GM15510 (cell line): ENCODE measurements around the gene PAM.

Experiments
- POLR2A ChIP-seq: IDR thresholded peaks from 3 replicates; pipeline ENCODE4 v1.6.1; 2011; ENCODE audit warnings: borderline replicate concordance; ENCODE audit not compliant: insufficient read length; ENCODE audit errors: extremely low read depth

The PAM gene

DNA sequence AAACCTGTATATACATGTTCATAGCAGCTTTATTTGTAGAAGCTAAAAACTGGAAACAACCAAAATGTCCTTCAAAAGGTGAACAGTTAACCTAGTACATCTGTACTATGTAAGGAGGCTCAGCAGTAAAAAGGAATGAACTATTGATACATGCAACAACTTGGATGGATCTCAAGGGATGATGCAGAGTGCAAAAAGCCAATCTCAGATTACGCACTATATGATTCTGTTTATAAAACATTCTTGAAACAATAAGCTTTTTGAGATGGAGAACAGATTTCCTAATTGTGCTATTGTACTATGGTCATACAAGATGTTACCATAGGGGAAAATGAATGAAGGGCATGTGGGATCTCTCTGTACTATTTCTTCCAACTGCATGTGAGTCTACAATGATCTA lies 88.9 kb downstream of the PAM start:
- no peak for TF ChIP-seq POLR2A

DNA sequence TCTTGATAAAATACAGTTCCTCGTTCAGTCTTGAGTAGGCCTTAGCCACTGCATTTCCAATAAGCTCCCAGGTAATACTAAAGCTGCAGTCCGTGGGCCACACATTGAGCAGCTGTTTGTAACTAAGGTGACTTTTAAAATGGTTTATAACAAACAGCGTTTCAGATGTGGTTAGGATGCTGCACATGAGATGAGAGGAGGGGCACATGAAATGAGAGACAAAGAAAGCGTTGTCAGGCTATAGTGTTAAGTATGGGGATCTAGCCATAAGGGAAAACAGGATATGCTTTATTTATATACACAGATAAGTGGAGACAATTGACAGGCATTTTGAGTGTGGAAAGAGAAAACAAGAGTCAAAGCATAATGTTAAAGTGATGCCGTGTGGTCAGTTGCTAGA lies 89.9 kb downstream of the PAM start:
- no peak for TF ChIP-seq POLR2A

DNA sequence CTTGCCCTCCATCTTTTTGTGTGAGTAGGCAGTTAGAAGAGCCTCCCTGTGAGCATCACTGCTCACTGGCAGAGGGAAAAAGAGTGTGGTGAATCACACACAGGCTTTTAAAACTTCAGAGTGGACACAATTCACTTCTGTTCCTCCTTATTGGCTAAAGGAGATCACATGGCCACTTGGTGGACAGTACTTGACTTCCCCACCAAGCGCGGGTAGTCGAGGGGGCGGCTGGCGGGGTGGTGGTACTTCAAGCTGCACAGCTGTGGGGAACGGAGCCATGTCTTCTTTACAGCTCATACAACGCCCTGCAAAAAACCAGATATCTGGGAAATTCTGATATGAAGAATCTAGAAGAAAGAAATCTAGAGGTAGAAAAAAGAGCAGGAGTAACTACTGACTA lies 95.4 kb downstream of the PAM start:
- TF ChIP-seq POLR2A = no peak

DNA sequence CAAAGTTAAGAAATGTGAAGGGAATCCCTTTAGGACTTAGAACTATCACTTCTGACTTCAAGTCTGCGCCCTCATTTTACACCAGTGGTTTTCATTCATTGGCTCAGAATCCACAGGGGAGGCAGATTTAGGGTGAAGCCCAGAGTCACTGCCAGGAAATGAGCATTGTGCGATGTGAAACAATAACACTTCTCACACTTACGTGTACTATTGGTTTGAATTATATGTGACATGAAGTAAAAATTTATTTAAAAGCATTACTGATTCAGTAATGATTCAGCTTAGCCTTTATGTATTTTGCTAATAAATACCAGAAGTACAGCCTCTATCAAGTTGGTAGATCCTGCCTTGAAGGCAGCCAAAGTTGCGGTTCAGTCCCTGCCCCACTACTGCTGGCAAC lies 98.6 kb downstream of the PAM start:
- TF ChIP-seq POLR2A = no peak

DNA sequence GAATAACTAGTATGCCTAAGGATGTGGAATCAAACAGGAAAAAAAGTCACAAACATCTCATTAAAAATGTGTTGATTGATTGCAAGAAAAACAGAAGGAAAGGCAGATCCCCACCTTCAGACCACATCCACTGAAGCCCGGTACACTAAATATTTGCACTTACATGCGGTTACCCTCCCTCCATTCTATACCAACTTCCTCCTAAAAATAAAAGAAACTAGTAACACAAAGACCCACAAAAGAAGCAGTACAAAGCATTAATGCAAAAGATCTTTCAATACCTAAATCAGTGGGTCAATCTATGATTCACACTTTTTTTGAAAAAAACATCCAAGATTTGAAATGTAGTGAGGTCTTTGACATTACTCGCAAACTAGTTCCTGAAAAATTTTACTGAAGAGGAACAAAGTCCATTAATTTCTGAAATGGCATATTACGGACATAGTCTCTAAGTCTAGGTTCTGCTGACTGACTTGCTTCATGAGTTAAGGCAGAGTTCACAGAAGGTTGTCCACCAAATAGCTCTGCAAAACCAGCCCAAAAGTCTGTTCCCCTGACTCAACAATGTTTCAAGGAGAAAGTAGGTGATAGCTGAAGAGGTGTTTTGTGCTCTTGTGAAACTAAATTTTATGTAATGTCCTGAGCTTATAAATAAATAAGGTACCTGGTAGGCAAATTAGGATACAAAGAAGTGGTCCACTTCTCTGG lies 100.7 kb downstream of the PAM start:
- no peak for TF ChIP-seq POLR2A

DNA sequence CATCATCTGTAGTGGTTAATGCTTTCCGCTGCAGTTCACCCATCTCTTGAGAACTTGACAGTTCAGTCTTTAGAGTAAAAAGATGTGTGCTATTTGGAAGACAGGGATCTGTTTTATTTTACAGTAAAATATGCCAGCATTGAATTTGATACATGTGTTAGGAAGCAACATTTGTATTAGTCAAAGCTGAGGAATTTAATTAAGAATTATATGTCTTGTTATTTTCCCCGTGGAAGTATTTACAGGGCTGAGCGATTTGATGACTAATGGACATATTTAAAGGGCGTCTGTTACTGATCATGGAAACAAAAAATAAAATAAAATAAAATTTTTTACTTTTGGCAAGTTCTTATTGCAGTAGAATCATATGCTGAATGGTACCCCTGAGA lies 101.3 kb downstream of the PAM start:
- no peak for TF ChIP-seq POLR2A

DNA sequence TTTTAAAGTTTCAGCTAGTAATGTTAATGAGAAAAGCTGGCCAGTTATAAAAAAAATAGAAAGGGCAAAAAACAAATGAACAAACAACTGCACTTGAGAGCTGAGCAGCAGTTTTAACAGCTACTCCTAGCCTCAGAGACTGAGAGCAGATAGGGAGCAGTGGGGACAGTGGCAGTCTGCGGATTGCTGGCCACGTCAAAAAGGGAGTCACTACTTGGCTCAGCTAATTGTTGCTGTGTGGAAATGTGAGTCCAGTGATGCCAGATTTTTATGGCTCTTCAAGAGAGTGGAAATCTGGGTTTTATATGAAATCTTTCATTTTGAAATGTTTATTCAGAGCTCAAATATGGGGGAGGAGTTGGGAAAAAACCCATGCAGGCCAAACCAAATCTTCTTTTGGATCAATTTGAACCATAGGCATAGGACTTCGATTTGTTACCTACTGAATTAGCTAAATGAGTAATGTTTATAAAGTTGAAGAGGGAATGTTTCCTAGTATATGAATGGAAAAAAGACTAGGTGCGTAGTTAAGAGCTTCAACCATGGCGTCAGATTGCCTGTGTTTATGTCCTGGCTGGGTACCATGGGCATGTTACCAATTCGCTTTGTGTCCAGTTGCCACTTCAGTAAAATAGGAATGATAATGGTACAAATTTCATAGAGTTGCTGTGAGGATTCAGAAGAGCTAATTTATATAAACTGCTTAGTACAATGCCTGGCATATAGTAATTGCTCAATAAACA lies 102.1 kb downstream of the PAM start:
- TF ChIP-seq POLR2A = no peak

DNA sequence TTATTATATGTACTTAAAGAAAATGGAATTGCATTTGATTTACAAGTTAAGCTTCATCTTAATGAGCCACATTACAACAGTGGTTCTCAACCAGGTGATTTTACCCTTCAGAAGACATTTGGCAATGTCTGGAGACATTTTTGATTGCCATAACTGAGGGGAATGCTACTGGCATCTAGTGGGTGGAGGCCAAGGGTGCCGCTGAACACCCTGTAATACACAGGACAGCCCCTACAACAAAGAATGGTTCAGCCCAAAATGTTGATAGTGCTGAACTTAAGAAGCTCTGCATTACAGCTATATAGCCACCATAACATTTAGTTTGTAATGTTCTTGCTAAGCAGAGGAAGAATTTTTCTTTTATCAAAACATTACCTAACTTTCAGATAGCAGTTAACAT lies 103.1 kb downstream of the PAM start:
- no peak for TF ChIP-seq POLR2A

DNA sequence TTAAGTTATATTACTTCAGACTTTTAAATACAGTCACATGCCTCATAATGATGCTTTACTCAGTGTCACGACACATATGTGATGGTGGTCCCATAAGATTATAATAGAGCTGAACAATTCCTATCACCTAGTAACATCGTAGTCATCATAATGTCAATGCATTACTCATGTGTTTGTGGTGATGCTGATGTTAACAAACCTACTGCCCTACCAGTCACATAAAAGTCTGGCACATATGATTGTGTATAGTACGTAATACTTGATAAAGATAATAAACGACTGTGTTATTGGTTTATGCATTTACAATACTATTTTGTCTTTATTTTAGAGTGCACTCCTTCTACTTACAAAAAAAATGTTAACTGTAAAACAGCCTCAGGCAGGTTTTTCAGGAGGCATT lies 103.7 kb downstream of the PAM start:
- no peak for TF ChIP-seq POLR2A

DNA sequence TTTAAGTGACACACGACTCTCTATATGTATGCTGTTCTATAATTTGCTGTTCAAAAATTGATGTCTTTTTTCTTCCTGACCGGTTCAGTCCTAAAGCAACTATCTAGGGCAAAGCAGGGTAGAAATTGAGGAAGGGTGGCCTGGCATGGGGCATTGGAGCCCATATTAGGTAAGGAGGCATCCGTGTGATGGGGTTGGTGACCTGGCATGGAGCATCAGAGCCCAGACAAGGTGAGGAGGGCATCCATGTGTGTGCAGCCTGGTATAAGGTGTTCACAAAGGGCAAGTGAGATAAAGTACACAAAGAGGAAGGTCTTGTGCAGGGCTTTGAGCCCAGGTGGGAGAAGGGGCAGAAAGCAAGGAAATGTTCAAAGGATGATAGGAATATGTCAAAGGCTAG lies 104.9 kb downstream of the PAM start:
- no peak for TF ChIP-seq POLR2A

DNA sequence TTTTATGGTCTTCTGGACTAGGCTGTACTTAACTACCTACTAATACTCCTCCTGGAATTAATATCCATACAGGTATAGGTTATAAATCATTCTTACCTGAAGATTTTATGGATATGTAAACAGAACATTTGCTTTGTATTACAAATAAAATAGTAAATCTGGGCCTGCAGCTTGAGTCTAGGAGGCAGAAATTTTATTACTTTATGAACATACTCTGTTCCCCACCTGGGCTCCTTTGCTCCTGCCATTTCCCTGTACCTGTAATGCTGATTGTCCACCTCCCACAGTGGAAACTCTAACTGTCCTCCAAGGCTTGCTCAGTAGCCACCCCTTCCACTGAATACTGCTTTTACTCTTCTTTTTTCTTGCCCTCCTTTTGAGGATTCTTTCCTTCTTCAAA lies 108.0 kb downstream of the PAM start:
- TF ChIP-seq POLR2A = no peak

DNA sequence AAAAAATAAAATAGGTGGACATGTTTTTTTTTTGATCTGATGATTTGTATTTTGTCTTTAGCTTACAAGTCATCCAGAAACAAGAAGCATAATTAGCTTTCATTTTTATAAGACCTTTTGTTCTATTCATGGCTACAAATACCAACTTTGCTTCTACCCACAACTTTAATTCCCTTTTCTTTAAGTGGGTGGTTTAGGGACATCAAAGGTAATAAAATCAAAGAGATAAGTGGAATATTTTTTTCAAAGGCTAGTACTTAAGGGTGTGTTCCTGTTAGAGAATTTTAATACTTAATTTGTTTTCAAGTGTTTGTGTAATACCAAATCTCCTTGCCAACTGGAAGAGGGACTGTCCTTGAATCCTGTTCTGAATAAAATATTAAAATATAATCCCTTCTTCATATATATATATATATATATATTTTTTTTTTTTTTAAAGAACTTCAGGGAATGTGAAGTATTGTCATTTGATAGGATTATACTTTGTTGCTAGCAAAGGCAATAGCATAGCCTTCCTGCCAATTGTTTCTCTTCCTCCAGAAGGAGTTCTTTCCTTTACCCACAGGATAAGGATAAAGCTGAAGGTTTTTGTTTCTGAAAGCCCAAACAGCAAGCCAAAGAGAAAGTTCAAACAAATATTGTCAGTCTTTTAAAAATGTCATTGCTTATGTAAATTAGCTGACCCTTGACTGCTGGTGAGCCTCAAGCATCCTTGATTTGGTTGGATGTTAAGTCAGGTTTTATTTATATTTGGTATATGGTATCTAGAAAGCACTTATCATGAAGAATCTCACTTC lies 108.9 kb downstream of the PAM start:
- no peak for TF ChIP-seq POLR2A

DNA sequence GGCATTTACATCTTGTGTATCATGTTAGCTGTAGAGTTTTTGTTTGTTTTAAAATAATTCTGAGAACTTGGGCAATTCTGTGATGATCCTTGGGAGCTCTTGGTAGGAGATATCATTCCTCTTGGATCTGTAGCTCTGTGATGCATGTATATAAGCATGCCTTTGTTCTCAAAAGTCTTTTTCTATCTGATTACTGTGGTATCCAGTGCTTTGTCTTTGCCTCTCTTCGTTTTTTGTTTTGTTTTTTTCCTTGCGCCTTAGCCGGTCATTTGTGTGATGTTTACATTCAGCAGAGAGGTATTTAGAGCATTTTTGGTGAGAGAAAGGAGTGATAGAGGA lies 110.0 kb downstream of the PAM start:
- TF ChIP-seq POLR2A = no peak

DNA sequence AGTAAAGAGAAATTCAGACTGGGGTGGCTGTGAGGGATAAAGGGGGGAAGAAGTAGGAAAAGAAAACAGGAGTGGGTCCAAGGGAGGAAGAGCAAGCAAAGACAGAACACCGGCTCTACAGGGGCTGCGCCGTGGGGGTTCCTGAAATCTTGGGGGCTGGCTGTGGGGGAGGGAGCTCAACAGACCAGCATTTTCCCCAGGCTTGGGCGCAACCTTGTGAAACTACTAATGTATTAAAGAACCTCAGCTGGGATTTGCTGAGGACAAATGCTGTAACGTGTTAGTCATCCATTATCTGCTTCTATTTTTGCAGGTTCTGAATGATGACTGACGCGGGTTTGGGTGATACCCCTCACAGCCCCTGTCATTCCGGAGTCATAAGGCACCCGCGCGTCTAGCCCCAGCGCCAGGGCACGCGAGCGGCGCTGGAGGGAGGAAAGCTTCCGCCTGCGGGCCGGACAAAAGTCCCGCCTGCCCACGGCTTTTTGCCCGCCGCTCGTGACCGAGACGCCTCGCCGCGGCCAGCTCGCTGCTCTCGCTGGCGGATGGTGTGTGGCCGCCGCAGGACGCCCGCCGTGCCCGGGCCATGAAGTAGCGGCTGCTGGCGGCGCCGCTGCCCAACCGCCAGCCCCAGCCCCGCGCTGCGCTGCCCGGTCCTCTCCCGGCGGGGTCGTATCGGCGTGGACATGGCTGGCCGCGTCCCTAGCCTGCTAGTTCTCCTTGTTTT lies 110.6 kb downstream of the PAM start:
- TF ChIP-seq POLR2A = no peak

DNA sequence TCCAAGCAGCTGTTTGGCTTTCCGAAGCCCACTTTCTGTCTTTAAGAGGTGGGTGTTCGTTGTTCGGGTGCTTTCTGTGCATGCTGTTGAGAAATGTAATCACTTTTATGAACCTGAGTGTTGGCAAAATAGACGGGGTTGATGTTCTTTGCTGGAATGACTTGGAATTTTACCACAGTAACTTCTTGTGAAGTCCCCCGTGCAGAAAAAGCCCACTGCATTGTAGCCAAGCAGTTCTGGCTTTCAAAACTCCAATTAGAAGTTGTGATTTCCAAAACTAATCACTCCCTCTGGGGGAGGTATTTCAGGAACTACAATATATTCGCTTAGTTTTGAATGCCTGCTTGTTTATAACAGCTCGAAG lies 111.1 kb downstream of the PAM start:
- TF ChIP-seq POLR2A = no peak
